HPDE6-E6E7 (cell line): Measurements from ENCODE around the gene MCM8.

Experiments used
- DNase-seq: peaks from one replicate; pipeline ENCODE4 v3.0.0; 2011; ENCODE audit warnings: missing footprints; ENCODE audit errors: extremely low spot score

The MCM8 gene

GRCh38 chr20:5950271-5951031 is at the start of gene MCM8, which contains the start of gene TRMT6:
Gene MCM8, plus strand, starts transcription at chr20:5950652. Its CDS starts 1,364 bp downstream, at chr20:5952016.
Gene TRMT6, minus strand, starts transcription at chr20:5950533. Its CDS starts 128 bp downstream, at chr20:5950405.
- peak; percentile 93 for DNase-seq

GRCh38 chr20:5900908-5901307 is 49.5 kb upstream of the MCM8 start:
- DNase-seq = no peak

GRCh38 chr20:5908981-5909380 is 41.5 kb upstream of the MCM8 start:
- DNase-seq = no peak

- DNase-seq = no peak
Measured at GRCh38 chr20:5910186-5910585, 40.3 kb upstream of the MCM8 start.

GRCh38 chr20:5913166-5913565 is 37.3 kb upstream of the MCM8 start:
- no peak for DNase-seq

- no peak for DNase-seq
Measured at GRCh38 chr20:5914859-5915258, 35.6 kb upstream of the MCM8 start.

GRCh38 chr20:5918856-5919625 is 31.4 kb upstream of the MCM8 start:
- peak; percentile 96 for DNase-seq

GRCh38 chr20:5919626-5920544 is 30.6 kb upstream of the MCM8 start:
- DNase-seq = no peak

- DNase-seq = no peak
Measured at GRCh38 chr20:5920581-5920980, 29.9 kb upstream of the MCM8 start.

- DNase-seq = no peak
Measured at GRCh38 chr20:5923493-5923892, 27.0 kb upstream of the MCM8 start.

GRCh38 chr20:5925551-5925950 is 24.9 kb upstream of the MCM8 start:
- DNase-seq = no peak

GRCh38 chr20:5927749-5928462 is 22.5 kb upstream of the MCM8 start:
- DNase-seq = no peak

- DNase-seq = no peak
Measured at GRCh38 chr20:5928836-5929715, 21.4 kb upstream of the MCM8 start.

GRCh38 chr20:5931411-5931810 is 19.0 kb upstream of the MCM8 start:
- DNase-seq = no peak

- no peak for DNase-seq
Measured at GRCh38 chr20:5932796-5933195, 17.7 kb upstream of the MCM8 start.

- peak; percentile 63 for DNase-seq
Measured at GRCh38 chr20:5933802-5934436, 16.5 kb upstream of the MCM8 start.

- DNase-seq = no peak
Measured at GRCh38 chr20:5935384-5935783, 15.1 kb upstream of the MCM8 start.

- no peak for DNase-seq
Measured at GRCh38 chr20:5936238-5936637, 14.2 kb upstream of the MCM8 start.

- DNase-seq = no peak
Measured at GRCh38 chr20:5938456-5939029, 11.9 kb upstream of the MCM8 start.
